ENCODE results near the gene ALKBH1.

The ALKBH1 gene

DNA sequence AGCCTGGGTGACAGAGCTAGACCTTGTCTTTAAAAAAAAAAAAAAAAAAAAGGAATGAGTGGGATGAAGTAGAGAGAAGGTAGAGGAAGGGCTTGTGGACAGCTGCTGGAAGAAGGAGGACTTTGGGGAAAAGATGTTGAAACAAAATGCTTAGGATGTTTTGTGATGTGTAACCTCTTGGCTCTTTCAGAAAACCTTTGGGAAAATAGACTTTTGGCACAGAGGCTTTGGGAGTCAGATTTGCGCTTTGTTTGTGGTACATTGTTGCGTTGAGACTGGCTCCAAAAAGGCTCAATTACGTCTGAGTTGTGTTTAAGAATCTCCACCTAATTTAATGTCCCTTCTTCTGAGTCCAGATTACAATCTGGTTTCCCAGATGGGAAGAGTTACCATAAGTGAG, 58.5 kb downstream of the ALKBH1 start:
- CTCF ChIA-PET = no interaction called here
- Histone ChIP-seq H3K9me3 (ENCODE audit: control insufficient read depth, insufficient read depth, low read depth, low read length) (no peaks in the 10 kb centered on the region), H3K27ac (ENCODE audit: extremely low read depth, low read depth, low read length) (no peak overlapping the region), H3K4me1 (ENCODE audit: control insufficient read depth, insufficient read depth, low read length) (no peaks in the 10 kb centered on the region), H3K36me3 (ENCODE audit: control insufficient read depth in 2 of 2, insufficient read depth in 1 of 2, low read length in 2 of 2) (no peaks in the 10 kb centered on the region), H3K4me3 (ENCODE audit: low read depth, low read length) (no peak overlapping the region)
- POLR2A ChIA-PET = no interaction called here
- TF ChIP-seq ZNF404 (tag by site-specific recombination; IDR thresholded peaks at IDR 0.05) (no peak), GLI2 (tag by site-specific recombination; IDR thresholded peaks at IDR 0.05; ENCODE audit: borderline replicate concordance, low read depth) (no peak), SP2 (tag by site-specific recombination; IDR thresholded peaks at IDR 0.05) (no peak), ZFP69B (tag by site-specific recombination; IDR thresholded peaks at IDR 0.05) (no peak), KLF7 (tag by site-specific recombination; IDR thresholded peaks at IDR 0.05; ENCODE audit: borderline replicate concordance) (no peak), ZNF776 (tag by site-specific recombination; IDR thresholded peaks at IDR 0.05; ENCODE audit: borderline replicate concordance) (no peak), ZNF354C (tag by site-specific recombination; IDR thresholded peaks at IDR 0.05; ENCODE audit: borderline replicate concordance, low read depth) (no peak), ZNF133 (tag by site-specific recombination; IDR thresholded peaks at IDR 0.05) (no peak), ZNF132 (tag by site-specific recombination; IDR thresholded peaks at IDR 0.05; ENCODE audit: borderline replicate concordance) (no peak), ZNF157 (tag by site-specific recombination; IDR thresholded peaks at IDR 0.05) (no peak), ZNF558 (tag by site-specific recombination; IDR thresholded peaks at IDR 0.05) (no peak), ZNF48 (tag by site-specific recombination; IDR thresholded peaks at IDR 0.05) (no peak), ZNF266 (tag by site-specific recombination; IDR thresholded peaks at IDR 0.05; ENCODE audit: low read depth) (no peak), ZFP37 (tag by site-specific recombination; IDR thresholded peaks at IDR 0.05) (no peak), ZNF19 (tag by site-specific recombination; IDR thresholded peaks at IDR 0.05; ENCODE audit: low read depth) (no peak), ZNF677 (tag by site-specific recombination; IDR thresholded peaks at IDR 0.05) (no peak)
- TF ChIP-seq, protein P1, sequence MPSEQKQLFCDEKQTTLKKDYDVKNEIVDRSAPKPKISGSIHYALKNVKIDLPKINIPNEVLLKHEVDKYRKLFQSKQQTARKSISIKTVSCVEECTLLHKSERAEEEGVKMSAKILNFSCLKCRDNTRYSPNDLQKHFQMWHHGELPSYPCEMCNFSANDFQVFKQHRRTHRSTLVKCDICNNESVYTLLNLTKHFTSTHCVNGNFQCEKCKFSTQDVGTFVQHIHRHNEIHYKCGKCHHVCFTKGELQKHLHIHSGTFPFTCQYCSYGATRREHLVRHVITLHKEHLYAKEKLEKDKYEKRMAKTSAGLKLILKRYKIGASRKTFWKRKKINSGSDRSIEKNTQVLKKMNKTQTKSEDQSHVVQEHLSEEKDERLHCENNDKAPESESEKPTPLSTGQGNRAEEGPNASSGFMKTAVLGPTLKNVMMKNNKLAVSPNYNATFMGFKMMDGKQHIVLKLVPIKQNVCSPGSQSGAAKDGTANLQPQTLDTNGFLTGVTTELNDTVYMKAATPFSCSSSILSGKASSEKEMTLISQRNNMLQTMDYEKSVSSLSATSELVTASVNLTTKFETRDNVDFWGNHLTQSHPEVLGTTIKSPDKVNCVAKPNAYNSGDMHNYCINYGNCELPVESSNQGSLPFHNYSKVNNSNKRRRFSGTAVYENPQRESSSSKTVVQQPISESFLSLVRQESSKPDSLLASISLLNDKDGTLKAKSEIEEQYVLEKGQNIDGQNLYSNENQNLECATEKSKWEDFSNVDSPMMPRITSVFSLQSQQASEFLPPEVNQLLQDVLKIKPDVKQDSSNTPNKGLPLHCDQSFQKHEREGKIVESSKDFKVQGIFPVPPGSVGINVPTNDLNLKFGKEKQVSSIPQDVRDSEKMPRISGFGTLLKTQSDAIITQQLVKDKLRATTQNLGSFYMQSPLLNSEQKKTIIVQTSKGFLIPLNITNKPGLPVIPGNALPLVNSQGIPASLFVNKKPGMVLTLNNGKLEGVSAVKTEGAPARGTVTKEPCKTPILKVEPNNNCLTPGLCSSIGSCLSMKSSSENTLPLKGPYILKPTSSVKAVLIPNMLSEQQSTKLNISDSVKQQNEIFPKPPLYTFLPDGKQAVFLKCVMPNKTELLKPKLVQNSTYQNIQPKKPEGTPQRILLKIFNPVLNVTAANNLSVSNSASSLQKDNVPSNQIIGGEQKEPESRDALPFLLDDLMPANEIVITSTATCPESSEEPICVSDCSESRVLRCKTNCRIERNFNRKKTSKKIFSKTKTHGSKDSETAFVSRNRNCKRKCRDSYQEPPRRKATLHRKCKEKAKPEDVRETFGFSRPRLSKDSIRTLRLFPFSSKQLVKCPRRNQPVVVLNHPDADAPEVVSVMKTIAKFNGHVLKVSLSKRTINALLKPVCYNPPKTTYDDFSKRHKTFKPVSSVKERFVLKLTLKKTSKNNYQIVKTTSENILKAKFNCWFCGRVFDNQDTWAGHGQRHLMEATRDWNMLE (tag by site-specific recombination; conservative IDR thresholded peaks at IDR 0.05; ENCODE audit: low read depth) = no peak

DNA sequence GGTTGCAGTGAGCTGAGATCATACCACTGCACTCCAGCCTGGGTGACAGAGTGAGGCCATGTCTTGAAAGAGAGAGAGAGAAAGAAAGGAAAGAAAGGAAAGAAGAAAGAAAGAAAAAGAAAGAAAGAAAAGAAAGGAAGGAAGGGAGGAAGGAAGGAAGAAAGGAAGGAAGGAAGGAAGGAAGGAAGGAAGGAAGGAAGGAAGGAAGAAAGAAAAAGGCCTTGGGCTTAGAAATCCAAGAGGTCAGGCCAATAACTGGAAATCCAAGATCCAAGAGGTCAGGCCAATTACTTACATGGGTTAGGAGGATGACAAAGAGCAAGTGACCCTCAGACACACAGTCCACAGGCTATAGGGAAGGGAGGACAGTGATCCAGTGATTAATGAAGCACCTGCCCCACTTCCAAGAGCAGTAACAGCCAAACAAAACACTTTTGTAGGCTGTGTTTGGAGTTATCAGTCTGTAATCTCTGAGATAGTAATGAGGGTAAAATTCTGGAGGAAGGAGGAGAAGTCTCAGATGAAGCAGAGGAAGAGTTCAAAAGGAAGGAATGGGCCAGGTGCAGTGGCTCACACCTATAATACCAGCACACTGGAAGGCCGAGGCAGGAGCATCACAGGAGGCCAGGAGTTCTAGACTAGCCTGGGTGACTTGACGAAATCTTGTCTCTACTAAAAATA, 59.2 kb downstream of the ALKBH1 start:
- no peaks in the 10 kb centered on the region for H3K9me3 ChIP-seq (ENCODE audit: control insufficient read depth, insufficient read depth, low read depth, low read length)
- no peak overlapping the region for H3K4me3 ChIP-seq (ENCODE audit: low read depth, low read length)
- ChIA-PET POLR2A (no interaction called here), CTCF (interaction anchor here (0.6 to 0.7 kb wide), 2 partner anchors 43 to 99 kb away, joined by 3 to 4 read pairs; no protein-coding TSS in a partner anchor)
- no peaks in the 10 kb centered on the region for H3K4me1 ChIP-seq (ENCODE audit: control insufficient read depth, insufficient read depth, low read length)
- no peak overlapping the region for H3K27ac ChIP-seq (ENCODE audit: extremely low read depth, low read depth, low read length)
- TF ChIP-seq ZBTB48 (tag by site-specific recombination; IDR thresholded peaks at IDR 0.05) = no peak
- TF ChIP-seq ZNF366 (tag by site-specific recombination; conservative IDR thresholded peaks at IDR 0.05) = peak; percentile 55
- no peaks in the 10 kb centered on the region for H3K36me3 ChIP-seq (ENCODE audit: control insufficient read depth in 2 of 2, insufficient read depth in 1 of 2, low read length in 2 of 2)

Data from HEK293 (cell line).